ENCODE results near the gene DDIAS. TPM values are rescaled to one million over a fixed set of nuclear protein-coding genes. Genes with fewer than 3 reads are reported as not detected.

Gene DDIAS
- total and polyA plus RNA-seq, 10 of the 15 experiments (the other 5 are each of a cell fraction or from before 2014, with no cell fraction given) = 6.9 to 27.8 (median 12.9) TPM

- CTCF ChIA-PET = interaction anchor here (0.7 to 3.6 kb wide), 5 partner anchors 34 to 380 kb away, joined by 3 to 79 read pairs (median 3); partner anchors contain the start of gene DDIAS
These were observed 31.9 kb upstream of the DDIAS start for GRCh38 chr11:82869657-82870056.

More at GRCh38 chr11:82869657-82870056, 31.9 kb upstream of the DDIAS start:
- no peak overlapping the region for H2AFZ ChIP-seq (ENCODE audit: control insufficient read depth, low read depth, low read length)
- TF ChIP-seq GABPA (IDR thresholded peaks at IDR 0.05; ENCODE audit: low read depth) (no peak), E2F8 (IDR thresholded peaks at IDR 0.05; ENCODE audit: low read depth, partially characterized antibody) (no peak), RELA (IDR thresholded peaks at IDR 0.05; ENCODE audit: borderline replicate concordance, partially characterized antibody) (no peak), ASH2L (IDR thresholded peaks at IDR 0.05; ENCODE audit: borderline replicate concordance, low read depth) (no peak), BACH1 (IDR thresholded peaks at IDR 0.05; ENCODE audit: borderline replicate concordance) (no peak), NKRF (conservative IDR thresholded peaks at IDR 0.05) (no peak), SIN3A (IDR thresholded peaks at IDR 0.05; ENCODE audit: low read depth, low read length) (no peak), CHD2 (IDR thresholded peaks at IDR 0.05; ENCODE audit: borderline replicate concordance, low read depth, low read length) (no peak), CHD4 (IDR thresholded peaks at IDR 0.05) (no peak)
- no peaks in the 10 kb centered on the region for H3K36me3 ChIP-seq (ENCODE audit: control insufficient read depth in 2 of 2, insufficient read depth in 2 of 2, low read length in 1 of 2)
- ChIA-PET POLR2A (no interaction called here), RAD21 (ENCODE audit: unreplicated experiment) (interaction anchor here (1.2 kb wide), 1 partner anchor 32 kb away, joined by 3 read pairs; the partner anchor contains the start of gene DDIAS), SMC1A (ENCODE audit: uncharacterized antibody, unreplicated experiment) (interaction anchor here (0.6 to 3.6 kb wide), 9 partner anchors 14 to 802 kb away, joined by 3 to 57 read pairs (median 3); partner anchors contain the start of genes DDIAS and PRCP)
- H3K9ac ChIP-seq (ENCODE audit: control insufficient read depth, insufficient read depth, low read length) = no peak overlapping the region
- no peak overlapping the region for H3K4me2 ChIP-seq (ENCODE audit: control insufficient read depth, insufficient read depth)
- no TSS peak for BruUV-seq (replicated peaks)
- H4K20me1 ChIP-seq (ENCODE audit: control insufficient read depth, insufficient read depth) = no peaks in the 10 kb centered on the region
- H3K9me3 ChIP-seq (replicated peaks; ENCODE audit: control insufficient read depth, insufficient read depth, low read length) = no peaks in the 10 kb centered on the region
- no peaks in the 10 kb centered on the region for H3K79me2 ChIP-seq (ENCODE audit: control insufficient read depth, insufficient read depth, low read length)
- no peak for FAIRE-seq
- H3K4me1 ChIP-seq (ENCODE audit: control insufficient read depth, insufficient read depth, low read length) = no peaks in the 10 kb centered on the region
- H3K27ac ChIP-seq (ENCODE audit: control insufficient read depth, insufficient read depth) = no peak overlapping the region
- no peak overlapping the region for H3K4me3 ChIP-seq
- no peak for ATAC-seq
- in situ Hi-C loops (cut with MboI) = loop anchor here (5.0 kb wide), 1 partner anchor 948 kb away; no protein-coding TSS in a partner anchor
- intact Hi-C loops (cut with micrococcal nuclease; ENCODE audit: unreplicated experiment) = loop anchor here (5.0 kb wide), 1 partner anchor 948 kb away; no protein-coding TSS in a partner anchor
- no peak for DNase-seq (ENCODE audit: low read depth, low spot score)
- H3K27me3 ChIP-seq (replicated peaks in 1 of 2; ENCODE audit: control insufficient read depth in 2 of 2, insufficient read depth in 2 of 2, low read length in 1 of 2) = no peaks in the 10 kb centered on the region
